Neural cell (in vitro differentiated cells): ENCODE results near the gene FHIT. TPM values are rescaled to one million over a fixed set of nuclear protein-coding genes. Genes with fewer than 3 reads are reported as not detected.

ENCODE experiments used
- H2AFZ ChIP-seq: fragments of 200-600, 300-800 bp; sonication (generic), shearing (Covaris generic); 2 replicates; pipeline ENCODE4 v1.6.0; 2014; ENCODE audit warnings: low read depth, mild to moderate bottlenecking, antibody characterized with exemption, low read length, moderate library complexity
- H3F3A ChIP-seq: fragments of 200-600 bp; shearing (Covaris generic); 2 replicates; pipeline ENCODE4 v1.6.1; 2016; ENCODE audit warnings: mild to moderate bottlenecking, moderate library complexity, mixed read lengths, antibody characterized with exemption, low read length; ENCODE audit not compliant: insufficient read depth, poor library complexity, severe bottlenecking
- H3K27ac ChIP-seq: fragments of 200-600, 300-800 bp; sonication (generic), shearing (Covaris generic); 2 replicates; pipeline ENCODE4 v1.5.1; 2014; ENCODE audit warnings: mild to moderate bottlenecking, low read length, moderate library complexity
- H3K27me3 ChIP-seq: fragments of 300-800, 200-600 bp; sonication (generic), shearing (Covaris generic); 2 replicates; pipeline ENCODE4 v1.6.0; 2014; ENCODE audit warnings: mild to moderate bottlenecking, low read depth, low read length, moderate library complexity; ENCODE audit not compliant: insufficient read depth
- H3K36me3 ChIP-seq: fragments of 300-800, 200-600 bp; sonication (generic), shearing (Covaris generic); 2 replicates; pipeline ENCODE4 v1.5.1; 2014; ENCODE audit warnings: mild to moderate bottlenecking, antibody characterized with exemption, low read length, moderate library complexity; ENCODE audit not compliant: insufficient read depth
- H3K4me2 ChIP-seq: fragments of 300-800, 200-600 bp; sonication (generic), shearing (Covaris generic); 2 replicates; pipeline ENCODE4 v1.6.0; 2014; ENCODE audit warnings: mild to moderate bottlenecking, low read length
- H3K4me3 ChIP-seq: fragments of 300-800, 200-600 bp; sonication (generic), shearing (Covaris generic); 2 replicates; pipeline ENCODE4 v1.5.1; 2014; ENCODE audit warnings: mild to moderate bottlenecking, low read length, moderate library complexity
- H3K79me2 ChIP-seq: fragments of 200-600 bp; shearing (Covaris generic); replicated peaks from 2 replicates; pipeline ENCODE4 v1.6.0; 2014; ENCODE audit warnings: mild to moderate bottlenecking, low read length, moderate library complexity; ENCODE audit not compliant: insufficient read depth
- H3K9ac ChIP-seq: fragments of 300-800, 200-600 bp; sonication (generic), shearing (Covaris generic); 2 replicates; pipeline ENCODE4 v1.6.1; 2016; ENCODE audit warnings: mild to moderate bottlenecking, low read length, mixed read lengths
- H3K9me2 ChIP-seq: fragments of 200-600 bp; shearing (Covaris generic); 2 replicates; pipeline ENCODE4 v1.6.1; 2016; ENCODE audit warnings: mild to moderate bottlenecking, low read length, mixed read lengths; ENCODE audit not compliant: insufficient read depth
- H3K9me3 ChIP-seq: fragments of 200-600, 300-800 bp; sonication (generic), shearing (Covaris generic); 2 replicates; pipeline ENCODE4 v1.6.1; 2016; ENCODE audit warnings: mild to moderate bottlenecking, mixed run types, low read length, moderate library complexity, mixed read lengths
- H4K20me1 ChIP-seq: fragments of 200-600 bp; shearing (Covaris generic); 2 replicates; pipeline ENCODE4 v1.6.1; 2016; ENCODE audit warnings: mild to moderate bottlenecking, mixed run types; ENCODE audit not compliant: insufficient read depth
- EP300 ChIP-seq: fragments of 450-650 bp; conservative IDR thresholded peaks from 2 replicates; pipeline ENCODE4 v1.6.1; 2014; ENCODE audit warnings: antibody characterized with exemption, mild to moderate bottlenecking, moderate library complexity; ENCODE audit not compliant: poor library complexity, severe bottlenecking
- EZH2 ChIP-seq: fragments of 200-600, 300-800 bp; shearing (Covaris generic), sonication (generic); IDR thresholded peaks from 2 replicates; pipeline ENCODE4 v1.6.1; 2014; ENCODE audit warnings: antibody characterized with exemption, low read length, borderline replicate concordance, mild to moderate bottlenecking; ENCODE audit not compliant: insufficient read depth, poor library complexity, severe bottlenecking
- MXI1 ChIP-seq: fragments of 450-650 bp; conservative IDR thresholded peaks from 2 replicates; pipeline ENCODE4 v1.6.1; 2014; ENCODE audit warnings: antibody characterized with exemption, mild to moderate bottlenecking; ENCODE audit not compliant: poor library complexity, severe bottlenecking
- POLR2AphosphoS5 ChIP-seq: IDR thresholded peaks from 2 replicates; pipeline ENCODE4 v1.6.1; 2012
- RAD21 ChIP-seq: fragments of 450-650 bp; conservative IDR thresholded peaks from 2 replicates; pipeline ENCODE4 v1.6.1; 2014; ENCODE audit warnings: antibody characterized with exemption, mild to moderate bottlenecking, moderate library complexity
- SMC3 ChIP-seq: fragments of 450-650 bp; conservative IDR thresholded peaks from 2 replicates; pipeline ENCODE4 v1.6.1; 2014; ENCODE audit warnings: antibody characterized with exemption, mild to moderate bottlenecking, moderate library complexity; ENCODE audit not compliant: poor library complexity
- TAF1 ChIP-seq: IDR thresholded peaks from 2 replicates; pipeline ENCODE4 v1.6.1; 2012; ENCODE audit warnings: low read depth
- polyA plus RNA-seq: library from polyadenylated mRNA; depleted of rRNA; stranded (reverse); fragments of >200 nt; gene quantifications from 2 replicates; pipeline ENCODE4 v1.2.3, GENCODE V29; 2014
- TF ChIP-seq, protein P1 (sequence below): IDR thresholded peaks from 2 replicates; pipeline ENCODE4 v1.6.1; 2012; ENCODE audit warnings: borderline replicate concordance
- TF ChIP-seq, protein P2 (sequence below): fragments of 450-650 bp; IDR thresholded peaks from 2 replicates; pipeline ENCODE4 v1.5.1; 2014; ENCODE audit warnings: antibody characterized with exemption, mild to moderate bottlenecking, moderate library complexity; ENCODE audit not compliant: poor library complexity, severe bottlenecking

FHIT gene
- polyA plus RNA-seq, 1 donor from 2014 or later = not detected

DNA sequence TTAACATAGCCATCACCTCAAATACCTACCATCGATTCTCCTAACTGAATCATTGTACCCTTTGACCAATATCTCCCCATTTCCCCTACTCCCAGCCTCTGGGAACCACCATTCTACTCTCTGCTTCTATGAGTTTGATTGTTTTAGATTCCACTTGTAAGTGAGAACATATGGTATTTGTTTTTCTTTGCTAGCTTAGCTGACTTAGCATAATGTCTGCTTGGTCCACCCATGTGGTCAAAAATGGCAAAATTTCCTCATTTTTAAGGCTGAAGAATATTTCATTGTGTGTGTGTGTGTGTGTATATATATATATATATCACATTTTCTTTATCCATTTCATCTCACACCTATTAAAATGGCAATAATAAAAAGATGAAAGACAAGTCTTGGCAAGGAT lies 469.3 kb downstream of the FHIT start:
- Histone ChIP-seq H3F3A (no peaks in the 10 kb centered on the region), H3K4me2 (no peak overlapping the region), H2AFZ (no peak overlapping the region), H3K36me3 (no peaks in the 10 kb centered on the region), H3K9me3 (peaks cover 3% of the 10 kb centered on the region), H3K4me3 (no peak overlapping the region), H3K9ac (no peak overlapping the region), H4K20me1 (no peaks in the 10 kb centered on the region), H3K27ac (no peak overlapping the region), H3K9me2 (no peaks in the 10 kb centered on the region), H3K79me2 (no peaks in the 10 kb centered on the region), H3K27me3 (no peaks in the 10 kb centered on the region)
- TF ChIP-seq EZH2 (no peak), RAD21 (no peak), MXI1 (no peak), SMC3 (no peak), TAF1 (no peak), POLR2AphosphoS5 (no peak), EP300 (no peak)
- TF ChIP-seq, protein P1, sequence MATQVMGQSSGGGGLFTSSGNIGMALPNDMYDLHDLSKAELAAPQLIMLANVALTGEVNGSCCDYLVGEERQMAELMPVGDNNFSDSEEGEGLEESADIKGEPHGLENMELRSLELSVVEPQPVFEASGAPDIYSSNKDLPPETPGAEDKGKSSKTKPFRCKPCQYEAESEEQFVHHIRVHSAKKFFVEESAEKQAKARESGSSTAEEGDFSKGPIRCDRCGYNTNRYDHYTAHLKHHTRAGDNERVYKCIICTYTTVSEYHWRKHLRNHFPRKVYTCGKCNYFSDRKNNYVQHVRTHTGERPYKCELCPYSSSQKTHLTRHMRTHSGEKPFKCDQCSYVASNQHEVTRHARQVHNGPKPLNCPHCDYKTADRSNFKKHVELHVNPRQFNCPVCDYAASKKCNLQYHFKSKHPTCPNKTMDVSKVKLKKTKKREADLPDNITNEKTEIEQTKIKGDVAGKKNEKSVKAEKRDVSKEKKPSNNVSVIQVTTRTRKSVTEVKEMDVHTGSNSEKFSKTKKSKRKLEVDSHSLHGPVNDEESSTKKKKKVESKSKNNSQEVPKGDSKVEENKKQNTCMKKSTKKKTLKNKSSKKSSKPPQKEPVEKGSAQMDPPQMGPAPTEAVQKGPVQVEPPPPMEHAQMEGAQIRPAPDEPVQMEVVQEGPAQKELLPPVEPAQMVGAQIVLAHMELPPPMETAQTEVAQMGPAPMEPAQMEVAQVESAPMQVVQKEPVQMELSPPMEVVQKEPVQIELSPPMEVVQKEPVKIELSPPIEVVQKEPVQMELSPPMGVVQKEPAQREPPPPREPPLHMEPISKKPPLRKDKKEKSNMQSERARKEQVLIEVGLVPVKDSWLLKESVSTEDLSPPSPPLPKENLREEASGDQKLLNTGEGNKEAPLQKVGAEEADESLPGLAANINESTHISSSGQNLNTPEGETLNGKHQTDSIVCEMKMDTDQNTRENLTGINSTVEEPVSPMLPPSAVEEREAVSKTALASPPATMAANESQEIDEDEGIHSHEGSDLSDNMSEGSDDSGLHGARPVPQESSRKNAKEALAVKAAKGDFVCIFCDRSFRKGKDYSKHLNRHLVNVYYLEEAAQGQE = no peak
- TF ChIP-seq, protein P2, sequence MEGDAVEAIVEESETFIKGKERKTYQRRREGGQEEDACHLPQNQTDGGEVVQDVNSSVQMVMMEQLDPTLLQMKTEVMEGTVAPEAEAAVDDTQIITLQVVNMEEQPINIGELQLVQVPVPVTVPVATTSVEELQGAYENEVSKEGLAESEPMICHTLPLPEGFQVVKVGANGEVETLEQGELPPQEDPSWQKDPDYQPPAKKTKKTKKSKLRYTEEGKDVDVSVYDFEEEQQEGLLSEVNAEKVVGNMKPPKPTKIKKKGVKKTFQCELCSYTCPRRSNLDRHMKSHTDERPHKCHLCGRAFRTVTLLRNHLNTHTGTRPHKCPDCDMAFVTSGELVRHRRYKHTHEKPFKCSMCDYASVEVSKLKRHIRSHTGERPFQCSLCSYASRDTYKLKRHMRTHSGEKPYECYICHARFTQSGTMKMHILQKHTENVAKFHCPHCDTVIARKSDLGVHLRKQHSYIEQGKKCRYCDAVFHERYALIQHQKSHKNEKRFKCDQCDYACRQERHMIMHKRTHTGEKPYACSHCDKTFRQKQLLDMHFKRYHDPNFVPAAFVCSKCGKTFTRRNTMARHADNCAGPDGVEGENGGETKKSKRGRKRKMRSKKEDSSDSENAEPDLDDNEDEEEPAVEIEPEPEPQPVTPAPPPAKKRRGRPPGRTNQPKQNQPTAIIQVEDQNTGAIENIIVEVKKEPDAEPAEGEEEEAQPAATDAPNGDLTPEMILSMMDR = no peak

DNA sequence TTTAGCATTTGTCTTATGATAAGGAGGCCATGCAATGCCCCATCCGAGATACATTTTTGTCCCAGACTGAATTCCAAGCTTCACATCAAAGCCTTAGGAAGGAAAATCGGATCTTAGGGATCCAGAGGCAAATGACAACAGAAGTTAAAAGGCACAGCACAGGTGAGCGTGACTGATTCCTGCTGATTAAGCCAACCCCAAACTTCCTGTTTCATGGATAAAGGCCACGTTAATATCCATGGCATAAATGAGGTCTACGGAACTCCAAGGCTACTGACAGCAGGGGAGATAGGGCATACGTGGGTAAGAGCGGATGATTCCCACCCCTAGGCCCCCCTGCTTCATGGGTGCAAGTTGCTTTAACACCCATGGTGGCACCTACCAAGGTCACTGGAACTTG lies 471.6 kb downstream of the FHIT start:
- TF ChIP-seq EP300 = no peak
- no peak for TF ChIP-seq EZH2
- TF ChIP-seq, protein P1 = no peak
- TF ChIP-seq POLR2AphosphoS5 = no peak
- no peak for TF ChIP-seq MXI1
- TF ChIP-seq, protein P2 = no peak
- no peak for TF ChIP-seq TAF1
- TF ChIP-seq RAD21 = no peak
- TF ChIP-seq SMC3 = no peak
- Histone ChIP-seq H3K4me2 (no peak overlapping the region), H3K27ac (no peak overlapping the region), H4K20me1 (no peaks in the 10 kb centered on the region), H3K27me3 (no peaks in the 10 kb centered on the region), H3F3A (no peaks in the 10 kb centered on the region), H3K4me3 (no peak overlapping the region), H3K9ac (no peak overlapping the region), H3K36me3 (no peaks in the 10 kb centered on the region), H2AFZ (no peak overlapping the region), H3K9me2 (no peaks in the 10 kb centered on the region), H3K79me2 (no peaks in the 10 kb centered on the region), H3K9me3 (peaks cover 6% of the 10 kb centered on the region)
